ENCODE data around the gene DAB2IP. TPM values are rescaled to one million over a fixed set of nuclear protein-coding genes. Genes with fewer than 3 reads are reported as not detected.

Gene DAB2IP
- total and polyA plus RNA-seq, 4 donors = 2.3 to 13.1 (median 5.4) TPM

GRCh38 chr9:121731919-121732318, 80.5 kb downstream of the DAB2IP start:
- DNase-seq (ENCODE audit: low spot score) = no peak
- no peaks in the 10 kb centered on the region for H3K27me3 ChIP-seq (ENCODE audit: control insufficient read depth in 4 of 4, insufficient read depth in 4 of 4, low read length in 3 of 4)
- no peak overlapping the region for H3K9ac ChIP-seq (ENCODE audit: low read depth in 1 of 2, low read length in 2 of 2)
- no peak overlapping the region for H3K27ac ChIP-seq (ENCODE audit: low read depth in 1 of 2, low read length in 2 of 2)
- WGBS = 80% methylated on average over 7 of the region's 7 CpGs
- H3K9me3 ChIP-seq (ENCODE audit: control insufficient read depth in 4 of 4, low read length in 3 of 4) = no peaks in the 10 kb centered on the region
- TF ChIP-seq RXRA (IDR thresholded peaks at IDR 0.05) = no peak
- no peak for TF ChIP-seq NR2F2 (IDR thresholded peaks at IDR 0.05)
- no peak for TF ChIP-seq FOXA2 (IDR thresholded peaks at IDR 0.05)
- TF ChIP-seq ATF3 (IDR thresholded peaks at IDR 0.05) = no peak
- no peak for TF ChIP-seq YY1 (IDR thresholded peaks at IDR 0.05)
- TF ChIP-seq REST (IDR thresholded peaks at IDR 0.05) = no peak
- TF ChIP-seq SP1 (IDR thresholded peaks at IDR 0.05) = no peak
- no peak for TF ChIP-seq CTCF (IDR thresholded peaks at IDR 0.05; ENCODE audit: low read depth, low read length, missing input control)
- TF ChIP-seq TAF1 (conservative IDR thresholded peaks at IDR 0.05) = no peak
- no peak for TF ChIP-seq HNF4A (conservative IDR thresholded peaks at IDR 0.05)
- no peak for TF ChIP-seq JUND (IDR thresholded peaks at IDR 0.05)
- no peak for TF ChIP-seq EGR1 (IDR thresholded peaks at IDR 0.05; ENCODE audit: low read depth in 2 of 2)
- no peak for TF ChIP-seq MAX (IDR thresholded peaks at IDR 0.05)
- TF ChIP-seq HNF4G (IDR thresholded peaks at IDR 0.05) = no peak
- TF ChIP-seq ZBTB33 (IDR thresholded peaks at IDR 0.05) = no peak
- no peak for TF ChIP-seq FOXA1 (IDR thresholded peaks at IDR 0.05)
- TF ChIP-seq RAD21 (IDR thresholded peaks at IDR 0.05) = no peak
- TF ChIP-seq GABPA (IDR thresholded peaks at IDR 0.05 in 1 of 2, conservative IDR thresholded peaks at IDR 0.05 in 1 of 2) = no peak
- no peak overlapping the region for H3K4me3 ChIP-seq (ENCODE audit: low read depth in 1 of 3, low read length in 3 of 3)
- no peaks in the 10 kb centered on the region for H3K36me3 ChIP-seq (ENCODE audit: control insufficient read depth in 4 of 4, insufficient read depth in 3 of 4, low read depth in 1 of 4, low read length in 3 of 4)
- H3K4me1 ChIP-seq (ENCODE audit: control insufficient read depth in 4 of 4, insufficient read depth in 4 of 4, low read length in 3 of 4) = peaks cover 0 to 16% (median 7%) of the 10 kb centered on the region in 4 donors

All from liver (tissue), 9 donors.